Choroid plexus epithelial cell (primary cell): ENCODE measurements around the gene NFAT5.
A peak's percentile ranks its signal among the peaks of the same experiment; 100 is the strongest.

Source experiments
- DNase-seq: peaks from one replicate; pipeline ENCODE4 v3.0.0-alpha.2; 2010; ENCODE audit warnings: low read depth
- H3K4me3 ChIP-seq: 2 replicates; pipeline ENCODE4 v1.5.1; 2011; ENCODE audit warnings: low read depth, mild to moderate bottlenecking, control low read depth, low read length, moderate library complexity
- TF ChIP-seq, protein P1 (sequence below): conservative IDR thresholded peaks from 2 replicates; pipeline ENCODE4 v1.5.1; 2011; ENCODE audit warnings: low read depth, mild to moderate bottlenecking, control low read depth, inconsistent platforms, low read length, moderate library complexity

Gene NFAT5

DNA sequence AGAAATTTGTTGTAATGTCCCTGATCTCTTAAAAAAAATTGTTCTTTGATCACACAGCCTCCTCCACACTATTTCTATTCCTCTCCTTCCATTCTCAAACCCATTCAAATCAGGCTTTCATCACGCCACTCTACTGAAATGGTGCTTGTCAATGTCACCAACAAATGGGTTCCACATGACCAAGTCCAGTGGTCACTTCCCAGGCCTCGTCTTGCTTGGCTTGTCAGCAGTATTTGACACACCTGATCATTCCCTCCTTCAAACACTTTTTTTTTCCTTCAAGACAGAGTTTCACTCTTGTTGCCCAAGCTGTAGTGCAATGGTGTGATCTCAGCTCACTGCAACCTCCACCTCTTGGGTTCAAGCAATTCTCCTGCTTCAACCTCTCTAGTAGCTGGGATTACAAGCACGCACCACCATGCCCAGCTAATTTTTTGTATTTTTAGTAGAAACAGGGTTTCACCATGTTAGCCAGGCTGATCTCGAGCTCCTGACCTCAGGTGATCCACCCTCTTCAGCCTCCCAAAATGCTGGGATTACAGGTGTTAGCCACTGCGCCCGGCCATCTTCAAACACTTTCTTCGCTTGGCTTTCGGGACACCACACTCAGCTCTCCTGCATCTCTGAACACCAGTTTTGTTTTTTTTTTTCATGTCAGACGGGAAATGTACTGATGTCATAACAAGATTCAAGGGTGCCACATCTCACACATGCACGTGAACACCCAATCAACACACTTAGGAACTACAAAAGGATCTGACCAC is 142.3 kb downstream of the NFAT5 start:
- TF ChIP-seq, protein P1, sequence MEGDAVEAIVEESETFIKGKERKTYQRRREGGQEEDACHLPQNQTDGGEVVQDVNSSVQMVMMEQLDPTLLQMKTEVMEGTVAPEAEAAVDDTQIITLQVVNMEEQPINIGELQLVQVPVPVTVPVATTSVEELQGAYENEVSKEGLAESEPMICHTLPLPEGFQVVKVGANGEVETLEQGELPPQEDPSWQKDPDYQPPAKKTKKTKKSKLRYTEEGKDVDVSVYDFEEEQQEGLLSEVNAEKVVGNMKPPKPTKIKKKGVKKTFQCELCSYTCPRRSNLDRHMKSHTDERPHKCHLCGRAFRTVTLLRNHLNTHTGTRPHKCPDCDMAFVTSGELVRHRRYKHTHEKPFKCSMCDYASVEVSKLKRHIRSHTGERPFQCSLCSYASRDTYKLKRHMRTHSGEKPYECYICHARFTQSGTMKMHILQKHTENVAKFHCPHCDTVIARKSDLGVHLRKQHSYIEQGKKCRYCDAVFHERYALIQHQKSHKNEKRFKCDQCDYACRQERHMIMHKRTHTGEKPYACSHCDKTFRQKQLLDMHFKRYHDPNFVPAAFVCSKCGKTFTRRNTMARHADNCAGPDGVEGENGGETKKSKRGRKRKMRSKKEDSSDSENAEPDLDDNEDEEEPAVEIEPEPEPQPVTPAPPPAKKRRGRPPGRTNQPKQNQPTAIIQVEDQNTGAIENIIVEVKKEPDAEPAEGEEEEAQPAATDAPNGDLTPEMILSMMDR = no peak
- DNase-seq = no peak
- H3K4me3 ChIP-seq = no peak overlapping the region

DNA sequence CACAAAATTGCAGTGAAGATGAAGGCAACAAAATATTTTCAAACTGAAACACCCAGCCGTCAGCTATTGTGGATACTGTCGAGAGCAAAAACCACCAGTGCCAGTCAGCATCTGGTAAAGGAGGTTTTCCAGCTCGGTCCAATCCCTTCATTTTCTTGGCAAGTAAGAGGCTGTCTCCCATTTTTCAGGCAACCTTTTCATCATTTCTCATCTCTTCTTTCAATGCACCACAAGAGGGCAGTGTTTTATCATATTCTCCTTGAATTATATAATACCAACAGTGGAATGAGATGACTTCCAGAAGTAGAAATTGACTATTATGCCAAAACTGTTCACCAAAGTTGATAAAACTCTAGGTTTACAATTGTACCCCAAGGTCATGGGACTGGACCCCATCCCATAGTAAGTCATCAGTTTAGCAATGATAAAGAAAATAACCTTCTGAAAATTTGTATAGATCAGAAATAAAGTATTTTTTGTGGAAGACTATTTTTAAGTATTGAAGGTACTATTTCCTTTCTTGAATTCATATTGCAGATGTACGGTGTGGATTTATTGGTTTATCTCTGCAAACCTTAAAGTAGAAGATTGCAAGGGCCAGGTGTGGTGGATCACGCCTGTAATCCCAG is 143.8 kb downstream of the NFAT5 start:
- peak; percentile 81 for DNase-seq
- TF ChIP-seq, protein P1 = peak; percentile 62

DNA sequence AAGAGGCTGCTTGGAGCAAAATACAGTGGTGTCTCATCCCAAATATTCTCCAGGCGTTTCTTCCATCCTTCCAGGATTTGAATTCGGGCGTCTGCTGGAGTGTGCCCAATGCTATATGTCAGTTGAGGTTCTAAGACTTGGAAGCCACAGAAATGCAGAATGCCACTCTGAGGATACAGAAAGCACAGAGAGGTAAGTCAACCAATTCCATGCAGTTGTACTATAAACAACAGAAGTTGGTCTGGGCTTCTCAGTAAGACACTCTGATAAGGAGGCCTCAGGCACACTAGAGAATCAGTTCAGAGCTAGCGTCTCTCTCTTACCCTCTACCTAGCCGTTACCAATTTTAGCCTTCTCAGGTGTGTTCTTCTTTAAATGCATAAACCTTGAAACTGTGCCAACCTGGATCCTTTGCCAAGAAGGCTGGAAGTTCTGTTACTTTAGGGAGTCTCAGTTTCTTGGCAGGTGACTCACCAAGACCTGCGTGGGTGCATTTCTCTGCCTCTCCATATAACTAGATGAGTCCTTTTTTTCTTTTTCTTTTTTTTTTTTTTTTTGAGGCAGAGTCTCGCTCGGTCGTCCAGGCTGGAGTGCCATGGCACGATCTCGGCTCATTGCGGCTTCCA is 145.5 kb downstream of the NFAT5 start:
- TF ChIP-seq, protein P1 = no peak
- H3K4me3 ChIP-seq = no peak overlapping the region
- peak; percentile 78 for DNase-seq

More for the DNA sequence above, 143.8 kb downstream of the NFAT5 start:
- H3K4me3 ChIP-seq = no peak overlapping the region

DNA sequence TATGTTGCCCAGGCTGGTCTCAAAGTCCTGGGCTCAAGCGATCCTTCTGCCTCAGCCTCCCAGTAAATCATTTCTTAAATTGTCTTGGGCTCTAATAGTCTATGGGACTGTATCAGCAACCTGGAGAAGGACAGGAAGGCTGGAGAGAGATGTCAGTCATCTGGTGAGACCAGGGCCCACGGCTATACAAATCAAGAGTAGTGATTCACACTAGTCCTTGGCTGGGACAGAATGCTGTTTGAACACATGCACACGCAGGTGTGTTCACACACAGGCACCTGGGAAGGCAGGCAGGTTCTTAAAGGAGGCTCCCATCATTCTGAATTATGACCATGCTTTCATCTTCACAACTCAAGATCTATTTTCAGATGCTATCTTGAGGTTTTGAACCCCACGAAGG is 146.5 kb downstream of the NFAT5 start:
- DNase-seq = no peak
- TF ChIP-seq, protein P1 = no peak
- H3K4me3 ChIP-seq = no peak overlapping the region

DNA sequence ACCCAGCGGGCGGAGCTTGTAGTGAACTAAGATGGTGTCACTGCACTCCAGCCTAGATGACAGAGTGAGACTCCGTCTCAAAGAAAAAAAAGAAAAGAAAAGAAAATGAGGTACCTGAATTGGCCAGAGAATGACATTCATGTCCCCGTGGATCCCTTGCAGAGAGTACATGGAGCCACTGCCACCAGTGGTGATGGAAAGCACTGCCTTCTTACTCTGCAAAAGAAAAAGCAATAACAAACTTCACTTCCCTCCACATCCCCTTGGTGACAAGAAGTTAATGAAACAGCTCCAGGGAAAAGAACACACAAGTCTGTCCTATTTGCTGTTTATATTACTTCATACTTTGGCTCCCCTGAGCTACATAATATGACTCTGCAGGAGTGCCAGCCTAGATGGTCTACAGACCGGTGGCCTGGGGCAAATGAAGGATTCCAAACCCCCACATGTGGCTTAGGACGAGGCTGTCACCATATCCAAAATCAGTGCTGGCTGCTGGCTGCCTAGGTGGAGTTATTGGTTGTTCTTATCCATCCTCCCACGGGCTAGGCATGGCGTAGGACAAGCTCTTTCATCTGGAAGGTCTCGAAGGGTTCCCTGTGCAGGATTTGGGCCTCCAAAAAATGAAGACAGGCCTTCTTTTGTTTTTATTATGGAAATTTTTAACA is 147.3 kb downstream of the NFAT5 start:
- no peak for DNase-seq
- TF ChIP-seq, protein P1 = peak; percentile 12
- no peak overlapping the region for H3K4me3 ChIP-seq

DNA sequence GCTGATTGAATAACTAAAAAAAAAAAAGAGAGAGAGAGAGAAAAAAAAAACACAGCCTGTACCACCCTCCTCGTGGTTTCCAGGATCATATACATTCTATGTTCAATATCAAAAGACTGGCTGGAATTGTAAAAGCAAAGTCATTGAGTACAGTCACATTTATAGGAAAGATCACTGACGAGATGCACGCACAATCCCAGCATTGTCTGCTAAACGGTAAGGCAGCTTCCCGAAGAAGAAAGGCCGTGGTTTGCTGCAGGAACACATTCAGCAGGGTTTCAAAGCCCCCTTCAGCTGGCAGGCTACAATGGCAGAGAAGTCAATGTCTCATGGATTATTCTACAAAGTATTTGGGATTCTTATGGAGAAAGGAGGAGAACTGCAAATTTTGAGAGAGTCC is 151.3 kb downstream of the NFAT5 start:
- TF ChIP-seq, protein P1 = no peak
- no peak overlapping the region for H3K4me3 ChIP-seq
- no peak for DNase-seq
